OCI-LY7 (cell line): ENCODE data around the gene FXR1. TPM values are rescaled to one million over a fixed set of nuclear protein-coding genes. Genes with fewer than 3 reads are reported as not detected.

ENCODE experiments used
- BruUV-seq: library from RNA; stranded (reverse); fragments of 400-500 nt; replicated peaks from 2 replicates; lab custom pipeline; 2021; lab: Mats Ljungman, UMichigan
- CTCF ChIA-PET: fragments of 300-600 bp; sonication (Branson Sonifier 250); formaldehyde crosslinking; loops from one replicate; lab custom pipeline; 2022; ENCODE audit warnings: antibody characterized with exemption; ENCODE audit not compliant: unreplicated experiment; lab: Charles Lee
- POLR2A ChIA-PET: fragments of 300-600 bp; sonication (Branson Sonifier 250); formaldehyde crosslinking; loops from one replicate; lab custom pipeline; 2022; ENCODE audit warnings: antibody characterized with exemption; lab: Charles Lee
- DNase-seq: peaks from one replicate; pipeline ENCODE4 v3.0.0-alpha.2; 2015; ENCODE audit warnings: low spot score
- H2AFZ ChIP-seq: fragments of 200-600 bp; sonication (generic), shearing (Covaris generic); 2 replicates; pipeline ENCODE4 v1.6.1; 2014; ENCODE audit warnings: mild to moderate bottlenecking, antibody characterized with exemption, low read length, moderate library complexity
- H3K27ac ChIP-seq: fragments of 200-600 bp; sonication (generic); 2 replicates; pipeline ENCODE4 v1.5.1; 2014; ENCODE audit warnings: mixed run types, low read depth, mild to moderate bottlenecking, moderate library complexity, low read length, inconsistent platforms; ENCODE audit not compliant: poor library complexity, severe bottlenecking
- H3K36me3 ChIP-seq: fragments of 200-600 bp; sonication (generic); 2 replicates; pipeline ENCODE4 v1.6.1; 2014; ENCODE audit warnings: mild to moderate bottlenecking, antibody characterized with exemption, low read length, moderate library complexity, mixed read lengths; ENCODE audit not compliant: insufficient read depth
- H3K4me1 ChIP-seq: fragments of 200-600 bp; sonication (generic); 2 replicates; pipeline ENCODE4 v1.5.1; 2014; ENCODE audit warnings: mild to moderate bottlenecking, low read length; ENCODE audit not compliant: insufficient read depth, poor library complexity, severe bottlenecking
- H3K4me2 ChIP-seq: fragments of 200-600 bp; sonication (generic); 2 replicates; pipeline ENCODE4 v1.6.1; 2014; ENCODE audit warnings: mild to moderate bottlenecking, low read length
- H3K4me3 ChIP-seq: fragments of 200-600 bp; sonication (generic); 2 replicates; pipeline ENCODE4 v1.5.1; 2014; ENCODE audit warnings: mild to moderate bottlenecking, low read depth, low read length; ENCODE audit not compliant: poor library complexity, severe bottlenecking
- H3K79me2 ChIP-seq: fragments of 200-600 bp; sonication (generic); 2 replicates; pipeline ENCODE4 v1.6.1; 2016; ENCODE audit warnings: low read depth, mild to moderate bottlenecking, low read length, moderate library complexity, mixed read lengths; ENCODE audit not compliant: insufficient read depth
- H3K9me2 ChIP-seq: fragments of 200-600 bp; sonication (generic); 2 replicates; pipeline ENCODE4 v1.6.1; 2016; ENCODE audit warnings: mild to moderate bottlenecking, low read length, mixed read lengths; ENCODE audit not compliant: insufficient read depth
- H3K9me3 ChIP-seq: fragments of 200-600 bp; sonication (generic); 2 replicates; pipeline ENCODE4 v1.6.1; 2014; ENCODE audit warnings: mild to moderate bottlenecking, mixed run types, low read length, mixed read lengths
- H4K20me1 ChIP-seq: fragments of 200-600 bp; sonication (generic); 2 replicates; pipeline ENCODE4 v1.6.1; 2014; ENCODE audit warnings: mild to moderate bottlenecking, antibody characterized with exemption, low read length, moderate library complexity, mixed read lengths; ENCODE audit not compliant: insufficient read depth
- EZH2phosphoT487 ChIP-seq: fragments of 200-600 bp; sonication (generic); IDR thresholded peaks from 2 replicates; pipeline ENCODE4 v1.6.1; 2018; ENCODE audit warnings: low read depth, borderline replicate concordance, mild to moderate bottlenecking, mixed run types, antibody characterized with exemption, low read length, moderate library complexity, mixed read lengths
- intact Hi-C: fragments of 100-400 bp; cut with micrococcal nuclease; formaldehyde crosslinking; loops from one replicate; pipeline ENCODE4 v1.10.0; 2022; ENCODE audit not compliant: unreplicated experiment
- total RNA-seq, 2 experiments: library from RNA; depleted of rRNA in 1 of 2; stranded (reverse); fragments of >200 nt in 1 of 2; shearing (Covaris generic) in 1 of 2; gene quantifications; 2 replicates each; pipeline ENCODE4 v1.2.3, GENCODE V29; 2014 to 2022
- TF ChIP-seq, protein P1 (sequence below): fragments of 200-600 bp; sonication (generic); conservative IDR thresholded peaks from 2 replicates; pipeline ENCODE4 v1.5.1; 2014; ENCODE audit warnings: mild to moderate bottlenecking, antibody characterized with exemption, low read length, moderate library complexity, mixed read lengths

Gene FXR1
- total RNA-seq, 2 experiments from 2014 or later: 90.6 to 161 TPM

DNA sequence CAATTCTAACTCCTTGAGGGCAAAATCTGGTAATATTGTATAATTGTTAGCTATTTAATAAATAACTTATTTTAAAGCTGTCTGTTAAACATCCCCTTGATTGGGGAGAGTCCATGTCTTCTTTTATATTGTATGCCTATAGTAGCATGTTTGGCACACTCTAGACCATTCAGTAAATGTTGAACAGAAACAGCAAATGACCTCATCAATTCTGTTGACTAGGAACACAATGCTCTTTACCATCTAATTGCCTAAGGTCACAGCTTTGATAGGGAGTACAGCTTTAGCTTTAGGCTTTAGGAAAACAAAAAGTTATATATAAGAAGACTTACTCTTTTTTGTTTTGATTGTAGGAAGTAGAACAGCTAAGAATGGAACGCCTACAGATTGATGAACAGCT is 50.1 kb downstream of the FXR1 start:
- Histone ChIP-seq H2AFZ (no peak overlapping the region), H3K9me2 (no peaks in the 10 kb centered on the region), H3K27ac (no peak overlapping the region), H3K9me3 (no peaks in the 10 kb centered on the region), H3K79me2 (peaks cover 22% of the 10 kb centered on the region; the same call in 1 of the 2 replicates), H3K4me3 (no peak overlapping the region), H3K4me1 (no peaks in the 10 kb centered on the region), H3K4me2 (no peak overlapping the region), H4K20me1 (peaks cover 8% of the 10 kb centered on the region; the same call in 1 of the 2 replicates), H3K36me3 (peaks cover 98% of the 10 kb centered on the region)
- TF ChIP-seq, protein P1, sequence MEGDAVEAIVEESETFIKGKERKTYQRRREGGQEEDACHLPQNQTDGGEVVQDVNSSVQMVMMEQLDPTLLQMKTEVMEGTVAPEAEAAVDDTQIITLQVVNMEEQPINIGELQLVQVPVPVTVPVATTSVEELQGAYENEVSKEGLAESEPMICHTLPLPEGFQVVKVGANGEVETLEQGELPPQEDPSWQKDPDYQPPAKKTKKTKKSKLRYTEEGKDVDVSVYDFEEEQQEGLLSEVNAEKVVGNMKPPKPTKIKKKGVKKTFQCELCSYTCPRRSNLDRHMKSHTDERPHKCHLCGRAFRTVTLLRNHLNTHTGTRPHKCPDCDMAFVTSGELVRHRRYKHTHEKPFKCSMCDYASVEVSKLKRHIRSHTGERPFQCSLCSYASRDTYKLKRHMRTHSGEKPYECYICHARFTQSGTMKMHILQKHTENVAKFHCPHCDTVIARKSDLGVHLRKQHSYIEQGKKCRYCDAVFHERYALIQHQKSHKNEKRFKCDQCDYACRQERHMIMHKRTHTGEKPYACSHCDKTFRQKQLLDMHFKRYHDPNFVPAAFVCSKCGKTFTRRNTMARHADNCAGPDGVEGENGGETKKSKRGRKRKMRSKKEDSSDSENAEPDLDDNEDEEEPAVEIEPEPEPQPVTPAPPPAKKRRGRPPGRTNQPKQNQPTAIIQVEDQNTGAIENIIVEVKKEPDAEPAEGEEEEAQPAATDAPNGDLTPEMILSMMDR: no peak
- no peak for TF ChIP-seq EZH2phosphoT487
- ChIA-PET CTCF (no interaction called here), POLR2A (interaction anchor here (0.7 to 4.2 kb wide), 7 partner anchors 11 to 347 kb away, joined by 3 to 21 read pairs (median 5); partner anchors contain the start of gene DNAJC19)
- BruUV-seq: no TSS peak
- intact Hi-C loops: no loop called here
- DNase-seq: no peak

DNA sequence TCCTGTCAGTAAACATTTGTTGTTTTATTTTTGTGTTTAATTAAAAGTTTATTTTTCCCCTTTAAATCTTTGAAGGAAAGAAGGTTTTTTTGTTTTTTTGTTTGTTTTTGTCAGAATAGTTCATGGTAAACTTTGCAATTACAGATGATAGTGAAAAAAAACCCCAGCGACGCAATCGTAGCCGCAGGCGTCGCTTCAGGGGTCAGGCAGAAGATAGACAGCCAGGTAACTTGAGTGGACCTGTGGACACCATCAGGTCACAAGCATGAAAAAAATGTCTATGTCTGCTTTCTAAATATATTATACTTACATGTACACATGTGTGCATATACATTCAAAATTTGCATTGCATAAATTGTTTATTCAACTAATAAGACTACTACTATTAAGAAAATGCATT is 58.5 kb downstream of the FXR1 start:
- Histone ChIP-seq H3K27ac (no peak overlapping the region), H2AFZ (no peak overlapping the region), H3K4me2 (no peak overlapping the region), H3K4me1 (no peaks in the 10 kb centered on the region), H3K9me3 (no peaks in the 10 kb centered on the region), H3K79me2 (no peaks in the 10 kb centered on the region), H3K9me2 (no peaks in the 10 kb centered on the region), H3K4me3 (no peak overlapping the region), H3K36me3 (peaks cover 97% of the 10 kb centered on the region), H4K20me1 (peaks cover 9% of the 10 kb centered on the region)
- no TSS peak for BruUV-seq
- no peak for TF ChIP-seq EZH2phosphoT487
- POLR2A ChIA-PET: interaction anchor here (0.7 to 1.6 kb wide), 2 partner anchors 26 to 50 kb away, joined by 3 to 7 read pairs; no protein-coding TSS in a partner anchor
- DNase-seq: no peak
- CTCF ChIA-PET: no interaction called here
- intact Hi-C loops: no loop called here

DNA sequence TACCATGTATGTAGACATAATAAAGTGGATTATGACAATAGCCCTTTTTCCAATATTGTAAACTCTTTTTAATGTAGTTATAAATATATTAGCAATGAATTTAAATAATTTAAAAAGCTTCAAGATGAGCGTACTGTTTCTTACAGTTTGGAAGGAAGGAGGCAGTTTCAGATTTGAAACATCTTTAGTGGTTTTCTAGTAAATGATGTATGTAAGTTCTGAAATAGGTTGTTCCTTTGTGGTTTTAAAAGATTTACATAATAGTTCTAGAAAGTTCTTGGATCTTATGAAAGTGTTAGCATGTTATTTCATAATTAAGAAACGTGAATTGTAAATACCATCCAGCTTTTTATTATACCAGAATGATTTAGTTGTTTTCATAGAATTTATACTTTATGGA is 61.1 kb downstream of the FXR1 start:
- no peaks in the 10 kb centered on the region for H3K4me1 ChIP-seq
- H3K27ac ChIP-seq: no peak overlapping the region
- peaks cover 9% of the 10 kb centered on the region for H4K20me1 ChIP-seq
- intact Hi-C loops: no loop called here
- no peaks in the 10 kb centered on the region for H3K9me3 ChIP-seq
- ChIA-PET POLR2A (interaction anchor here (0.9 kb wide), 1 partner anchor 13 kb away, joined by 4 read pairs; no protein-coding TSS in a partner anchor), CTCF (no interaction called here)
- no peak overlapping the region for H3K4me2 ChIP-seq
- no peaks in the 10 kb centered on the region for H3K9me2 ChIP-seq
- no peaks in the 10 kb centered on the region for H3K79me2 ChIP-seq
- H2AFZ ChIP-seq: no peak overlapping the region
- H3K36me3 ChIP-seq: peaks cover 99% of the 10 kb centered on the region
- DNase-seq: no peak
- no peak for TF ChIP-seq EZH2phosphoT487
- TF ChIP-seq, protein P1: no peak
- BruUV-seq: no TSS peak
- H3K4me3 ChIP-seq: no peak overlapping the region
